Adrenal gland (tissue), 12 donors: ENCODE measurements around the gene NUDT22. TPM values are rescaled to one million over a fixed set of nuclear protein-coding genes. Genes with fewer than 3 reads are reported as not detected.
A peak's percentile ranks its signal among the peaks of the same experiment; 100 is the strongest.

Source experiments
- DNase-seq, 7 donors: peaks; one replicate each; pipeline ENCODE4 v3.0.0-alpha.2; 2019 to 2020
- H3K27ac ChIP-seq, 5 donors: fragments of 200-600 bp; sonication (generic) in 4 of 5; 1 replicate in 3 of 5; 2 replicates in 2 of 5; pipeline versions ENCODE4 v1.5.1 to v1.8.0; 2016 to 2020; ENCODE audit warnings: mild to moderate bottlenecking in 1 of 5
- H3K27me3 ChIP-seq: fragments of 200-600 bp; 2 replicates; pipeline ENCODE4 v1.8.0; 2021
- H3K36me3 ChIP-seq, 2 donors: fragments of 200-600 bp; replicated peaks in 1 of 2; 1 replicate in 1 of 2; 2 replicates in 1 of 2; pipeline versions ENCODE4 v1.5.1 to v1.8.0; 2018 to 2022
- H3K4me1 ChIP-seq, 2 donors: fragments of 200-600 bp; replicated peaks in 1 of 2; 1 replicate in 1 of 2; 2 replicates in 1 of 2; pipeline versions ENCODE4 v1.5.1 to v1.8.0; 2018 to 2021
- H3K4me3 ChIP-seq, 4 donors: fragments of 200-600 bp; sonication (generic) in 3 of 4; one replicate each; pipeline ENCODE4 v1.5.1; 2016 to 2018
- H3K9me3 ChIP-seq, 3 donors: fragments of 200-600 bp; sonication (generic) in 1 of 3; replicated peaks in 1 of 3; 1 replicate in 2 of 3; 2 replicates in 1 of 3; pipeline versions ENCODE4 v1.5.1 to v1.8.0; 2016 to 2021
- POLR2A ChIP-seq, 2 donors: fragments of 450-650 bp; IDR thresholded peaks; one replicate each; pipeline ENCODE4 v1.6.1; 2017; ENCODE audit warnings: antibody characterized with exemption in 2 of 2, mild to moderate bottlenecking in 2 of 2, moderate library complexity in 1 of 2
- WGBS, 4 donors: extraction: QIAGEN DNeasy Blood & Tissue Kit in 2 of 4; methylation state at CpG; one replicate each; pipeline versions ENCODE4 v1.1.5 to v1.1.7; 2013 to 2017; 5-methylcytosine and 5-hydroxymethylcytosine counted together
- intact Hi-C, 2 donors: fragments of 100-400 bp; cut with DNase I; formaldehyde crosslinking; loops; one replicate each; pipeline versions ENCODE4 v1.14.1 to v1.15.0; 2022 to 2023
- polyA plus RNA-seq, 3 donors: library from polyadenylated mRNA; stranded (reverse); fragments of 200-250 nt in 2 of 3; fragments of 350-450 nt in 1 of 3; fragmentation: Illumina TruSeq in 1 of 3; extraction: RNeasy Lipid Tissue Mini Kit (QIAGEN cat#74804) in 1 of 3; gene quantifications; one replicate each; pipeline ENCODE4 v1.2.3, GENCODE V29; 2013 to 2014
- total RNA-seq, 9 donors: library from RNA; depleted of rRNA in 4 of 9; stranded (reverse); fragments of >200 nt in 4 of 9; fragments of 120-200 nt in 1 of 9; fragmentation: NEBNext Ultra II Directional in 1 of 9; extraction: Animal tissue kit (Norgen Biotek cat#: 25700) in 1 of 9; gene quantifications; one replicate each; pipeline versions ENCODE4 v1.1.0 to v1.2.4, GENCODE V29; 2013 to 2023
- TF ChIP-seq, protein P1 (sequence below), 6 experiments: fragments of 450-650 bp in 4 of 6; fragments of 200-600 bp in 2 of 6; sonication (generic) in 1 of 6; IDR thresholded peaks; 1 replicate in 5 of 6; 2 replicates in 1 of 6; pipeline versions ENCODE4 v1.5.1 to v1.8.0; 2016 to 2021; ENCODE audit warnings: antibody characterized with exemption in 6 of 6, mild to moderate bottlenecking in 2 of 6, moderate library complexity in 1 of 6
- donor health status: healthy with polysubstance abuse.
- donor health status: Bipolar disorder and iron deficiency.
- donor health status: DM: yes; HTN: yes; CAD: no.
- donor health status: DM: no; HTN: no; CAD: no.
- donor health status: DM: no; HTN: no; CAD: no.
- donor health status: DM: yes; HTN: yes; CAD: no.

Gene NUDT22
- total and polyA plus RNA-seq, 12 donors, result 19.5 to 190 (median 80.8) TPM

- WGBS, 4 donors, result 3 to 8% (median 4%) methylated on average over 15 to 52 of the region's 52 CpGs; no CpG with 5 or more reads in 1 of the 4 donors
- peaks cover 0 to 6% of the 10 kb centered on the region in 2 donors for H3K36me3 ChIP-seq
- H3K4me1 ChIP-seq, result peaks cover 28 to 58% of the 10 kb centered on the region in 2 donors
- TF ChIP-seq, protein P1, sequence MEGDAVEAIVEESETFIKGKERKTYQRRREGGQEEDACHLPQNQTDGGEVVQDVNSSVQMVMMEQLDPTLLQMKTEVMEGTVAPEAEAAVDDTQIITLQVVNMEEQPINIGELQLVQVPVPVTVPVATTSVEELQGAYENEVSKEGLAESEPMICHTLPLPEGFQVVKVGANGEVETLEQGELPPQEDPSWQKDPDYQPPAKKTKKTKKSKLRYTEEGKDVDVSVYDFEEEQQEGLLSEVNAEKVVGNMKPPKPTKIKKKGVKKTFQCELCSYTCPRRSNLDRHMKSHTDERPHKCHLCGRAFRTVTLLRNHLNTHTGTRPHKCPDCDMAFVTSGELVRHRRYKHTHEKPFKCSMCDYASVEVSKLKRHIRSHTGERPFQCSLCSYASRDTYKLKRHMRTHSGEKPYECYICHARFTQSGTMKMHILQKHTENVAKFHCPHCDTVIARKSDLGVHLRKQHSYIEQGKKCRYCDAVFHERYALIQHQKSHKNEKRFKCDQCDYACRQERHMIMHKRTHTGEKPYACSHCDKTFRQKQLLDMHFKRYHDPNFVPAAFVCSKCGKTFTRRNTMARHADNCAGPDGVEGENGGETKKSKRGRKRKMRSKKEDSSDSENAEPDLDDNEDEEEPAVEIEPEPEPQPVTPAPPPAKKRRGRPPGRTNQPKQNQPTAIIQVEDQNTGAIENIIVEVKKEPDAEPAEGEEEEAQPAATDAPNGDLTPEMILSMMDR (IDR thresholded peaks at IDR 0.05), result peak in 5 of 6 experiments; percentile 24 to 57 (median 53)
- TF ChIP-seq POLR2A (IDR thresholded peaks at IDR 0.05), result peak; percentile 98
- H3K27ac ChIP-seq, result peak overlapping the region; percentile 80 to 100 (median 94)
- intact Hi-C loops, result no loop called here
- H3K4me3 ChIP-seq, result peak overlapping the region in 3 of 4 donors; percentile 28 to 61 (median 60)
- DNase-seq, result peak in 6 of 7 donors; percentile 86 to 95 (median 91)
- H3K9me3 ChIP-seq, result no peaks in the 10 kb centered on the region
- no peaks in the 10 kb centered on the region for H3K27me3 ChIP-seq
These were observed 40.8 kb upstream of the NUDT22 start for GRCh38 chr11:64185175-64185692.

DNA sequence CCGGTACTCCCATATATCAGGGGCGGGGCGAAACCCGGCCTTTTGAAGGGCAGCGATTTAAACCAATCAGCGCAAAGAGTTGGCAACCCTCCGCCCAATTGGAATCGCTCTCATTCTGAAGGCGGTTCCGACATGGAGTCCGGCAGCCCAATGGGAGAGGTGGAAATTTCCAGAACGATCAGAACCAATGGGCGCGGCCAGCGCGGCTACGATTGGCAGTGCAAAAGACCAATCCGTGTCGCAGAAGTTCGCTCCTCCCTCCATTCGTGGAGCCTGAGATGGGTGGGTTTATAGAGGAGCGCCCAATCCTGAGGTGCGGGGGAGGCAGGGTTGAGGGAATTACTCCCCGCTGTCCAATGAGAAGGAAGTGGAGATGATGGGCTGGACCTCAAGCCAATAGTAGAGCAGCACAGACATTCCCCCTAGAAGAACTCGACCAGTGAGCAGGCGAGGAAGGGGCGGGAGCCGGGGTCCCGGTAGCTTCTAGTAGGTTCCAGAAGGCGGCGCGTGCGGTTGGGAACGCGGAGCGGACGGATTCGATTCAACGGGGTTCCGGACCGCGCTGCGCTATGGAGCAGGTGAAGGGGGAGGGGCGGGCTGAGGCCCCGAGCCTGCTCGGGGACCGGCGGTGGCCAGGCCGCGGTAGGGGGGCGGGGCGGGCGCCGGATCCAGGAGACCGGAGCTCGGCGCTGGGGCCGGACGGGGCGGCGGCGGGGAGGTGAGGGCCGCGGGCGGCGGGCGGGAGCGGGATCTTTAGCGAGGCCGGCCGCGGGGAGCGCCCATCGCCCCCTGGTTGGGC is 40.2 kb upstream of the NUDT22 start, which contains the start of gene STIP1:
Gene STIP1 (plus strand): TSS at position 479 of the 799 bp plus-strand sequence. CDS start 91 bp downstream, at position 570.
- DNase-seq, result peak; percentile 99 to 100 (median 100)
- peaks cover 22 to 56% of the 10 kb centered on the region in 2 donors for H3K4me1 ChIP-seq
- TF ChIP-seq, protein P1 (IDR thresholded peaks at IDR 0.05), result peak in 4 of 6 experiments; percentile 10 to 52 (median 33)
- TF ChIP-seq POLR2A (IDR thresholded peaks at IDR 0.05), result peak; percentile 48 to 51
- 0 to 1% (median 0%) methylated on average over 15 to 74 of the region's 74 CpGs for WGBS, 4 donors
- peaks cover 0 to 6% of the 10 kb centered on the region in 2 donors for H3K36me3 ChIP-seq
- H3K27ac ChIP-seq, result peak within 1 kb of the TSS; percentile 80 to 100 (median 94)
- H3K27me3 ChIP-seq, result no peaks in the 10 kb centered on the region
- H3K9me3 ChIP-seq, result no peaks in the 10 kb centered on the region
- intact Hi-C loops, result no loop called here
- peak within 1 kb of the TSS in 3 of 4 donors; percentile 28 to 61 (median 60) for H3K4me3 ChIP-seq

- intact Hi-C loops, result no loop called here
- Histone ChIP-seq H3K4me1 (peaks cover 14 to 54% of the 10 kb centered on the region in 2 donors), H3K27me3 (no peaks in the 10 kb centered on the region), H3K9me3 (no peaks in the 10 kb centered on the region), H3K4me3 (peak overlapping the region in 1 of 4 donors; percentile 5), H3K27ac (no peak overlapping the region), H3K36me3 (peaks cover 0 to 6% of the 10 kb centered on the region in 2 donors)
- DNase-seq, result peak in 3 of 7 donors; percentile 64 to 71 (median 68)
- 1 to 2% (median 2%) methylated on average over 18 to 48 of the region's 48 CpGs for WGBS, 4 donors
- TF ChIP-seq POLR2A (IDR thresholded peaks at IDR 0.05), result no peak
- TF ChIP-seq, protein P1 (IDR thresholded peaks at IDR 0.05), result no peak
These were observed 39.4 kb upstream of the NUDT22 start for GRCh38 chr11:64186492-64187165.

- H3K27me3 ChIP-seq, result no peaks in the 10 kb centered on the region
- DNase-seq, result no peak
- no peak overlapping the region for H3K27ac ChIP-seq
- no peak overlapping the region for H3K4me3 ChIP-seq
- 86 to 91% (median 89%) methylated on average over 5 of the region's 5 CpGs for WGBS, 4 donors
- no peaks in the 10 kb centered on the region for H3K9me3 ChIP-seq
- H3K4me1 ChIP-seq, result peaks cover 0 to 24% of the 10 kb centered on the region in 2 donors
- peaks cover 0 to 59% of the 10 kb centered on the region in 2 donors for H3K36me3 ChIP-seq
- intact Hi-C loops, result no loop called here
- no peak for TF ChIP-seq POLR2A (IDR thresholded peaks at IDR 0.05)
- TF ChIP-seq, protein P1 (IDR thresholded peaks at IDR 0.05), result no peak
These were observed 33.6 kb upstream of the NUDT22 start for GRCh38 chr11:64192434-64192833.
